T-helper 1 cell treated with Interleukin-12 subunit alpha and Interleukin-12 subunit beta and Interleukin-4 antibody, amounts not matched to agents 30 μg/mL and 1 μg/mL, for 36 hours (primary cell): ENCODE data around the gene SCD5.

Experiments used
- H3K27ac Mint-ChIP-seq: one replicate; pipeline ENCODE4 v1.8.0; 2021; ENCODE audit warnings: mild to moderate bottlenecking, mixed read lengths
- H3K27me3 Mint-ChIP-seq: one replicate; pipeline ENCODE4 v1.8.0; 2021; ENCODE audit warnings: low read depth, mixed read lengths
- H3K36me3 Mint-ChIP-seq: one replicate; pipeline ENCODE4 v1.8.0; 2021; ENCODE audit warnings: low read depth, mixed read lengths
- H3K4me1 Mint-ChIP-seq: one replicate; pipeline ENCODE4 v1.8.0; 2021; ENCODE audit warnings: low read depth, mixed read lengths
- H3K4me3 Mint-ChIP-seq: one replicate; pipeline ENCODE4 v1.8.0; 2021; ENCODE audit warnings: mild to moderate bottlenecking, moderate library complexity, mixed read lengths
- H3K9me3 Mint-ChIP-seq: one replicate; pipeline ENCODE4 v1.8.0; 2021; ENCODE audit warnings: mixed read lengths

The SCD5 gene

DNA sequence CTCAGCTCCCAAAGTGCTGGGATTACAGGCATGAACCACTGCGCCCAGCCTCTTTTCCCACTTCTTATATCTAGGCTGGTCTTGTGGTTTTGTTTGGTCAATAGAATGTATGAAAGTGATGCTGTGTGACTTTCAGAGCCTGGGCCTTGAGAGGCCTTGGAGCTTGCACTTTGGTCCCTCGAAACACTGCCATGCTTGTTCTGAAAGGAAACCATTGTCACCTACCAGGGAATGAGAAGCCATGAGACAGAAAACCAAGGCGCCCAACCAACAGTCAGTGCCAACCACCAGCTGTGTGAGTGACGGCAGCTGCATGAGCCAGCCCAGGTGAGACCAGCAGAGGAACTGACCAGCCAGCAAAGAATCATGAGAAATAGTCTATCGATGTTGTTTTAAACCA lies 57.4 kb downstream of the SCD5 start:
- no peak overlapping the region for H3K4me3 Mint-ChIP-seq
- H3K27ac Mint-ChIP-seq: no peak overlapping the region
- H3K27me3 Mint-ChIP-seq: peaks cover 11% of the 10 kb centered on the region
- no peaks in the 10 kb centered on the region for H3K9me3 Mint-ChIP-seq
- H3K4me1 Mint-ChIP-seq: no peaks in the 10 kb centered on the region
- no peaks in the 10 kb centered on the region for H3K36me3 Mint-ChIP-seq

GRCh38 chr4:82739287-82740190 lies 59.1 kb downstream of the SCD5 start:
- H3K27me3 Mint-ChIP-seq: peaks cover 3% of the 10 kb centered on the region
- no peak overlapping the region for H3K27ac Mint-ChIP-seq
- H3K4me3 Mint-ChIP-seq: no peak overlapping the region
- no peaks in the 10 kb centered on the region for H3K9me3 Mint-ChIP-seq
- no peaks in the 10 kb centered on the region for H3K4me1 Mint-ChIP-seq
- H3K36me3 Mint-ChIP-seq: no peaks in the 10 kb centered on the region

- no peaks in the 10 kb centered on the region for H3K4me1 Mint-ChIP-seq
- H3K36me3 Mint-ChIP-seq: no peaks in the 10 kb centered on the region
- H3K27ac Mint-ChIP-seq: no peak overlapping the region
- H3K9me3 Mint-ChIP-seq: no peaks in the 10 kb centered on the region
- no peak overlapping the region for H3K4me3 Mint-ChIP-seq
- peaks cover 6% of the 10 kb centered on the region for H3K27me3 Mint-ChIP-seq
Measured at GRCh38 chr4:82737354-82737753, 61.2 kb downstream of the SCD5 start.

DNA sequence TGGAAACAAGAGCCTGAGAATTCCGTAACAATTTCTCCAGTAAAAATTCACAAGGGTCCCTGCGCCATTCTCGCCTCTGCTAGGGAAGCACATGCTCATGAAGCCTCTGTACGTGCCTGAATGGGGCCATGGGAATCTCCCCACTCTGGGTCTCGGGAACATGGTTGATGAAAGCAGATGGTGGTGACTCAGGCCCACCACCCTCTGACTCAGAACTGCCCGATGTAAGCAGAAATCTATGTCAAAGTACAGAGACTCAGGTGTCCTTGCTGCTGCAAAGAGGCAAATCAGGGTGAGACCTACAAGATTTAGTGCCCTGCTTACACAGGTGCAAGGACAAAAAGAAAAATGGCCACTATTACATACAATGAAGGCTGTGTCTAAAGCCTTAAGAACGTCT lies 65.0 kb downstream of the SCD5 start:
- no peaks in the 10 kb centered on the region for H3K4me1 Mint-ChIP-seq
- H3K36me3 Mint-ChIP-seq: no peaks in the 10 kb centered on the region
- H3K27ac Mint-ChIP-seq: no peak overlapping the region
- no peak overlapping the region for H3K4me3 Mint-ChIP-seq
- peaks cover 6% of the 10 kb centered on the region for H3K27me3 Mint-ChIP-seq
- no peaks in the 10 kb centered on the region for H3K9me3 Mint-ChIP-seq

GRCh38 chr4:82728301-82728700 lies 70.3 kb downstream of the SCD5 start:
- H3K9me3 Mint-ChIP-seq: no peaks in the 10 kb centered on the region
- no peaks in the 10 kb centered on the region for H3K4me1 Mint-ChIP-seq
- no peak overlapping the region for H3K27ac Mint-ChIP-seq
- H3K36me3 Mint-ChIP-seq: no peaks in the 10 kb centered on the region
- no peak overlapping the region for H3K4me3 Mint-ChIP-seq
- H3K27me3 Mint-ChIP-seq: peaks cover 1% of the 10 kb centered on the region

- no peaks in the 10 kb centered on the region for H3K36me3 Mint-ChIP-seq
- no peak overlapping the region for H3K27ac Mint-ChIP-seq
- H3K4me3 Mint-ChIP-seq: no peak overlapping the region
- no peaks in the 10 kb centered on the region for H3K27me3 Mint-ChIP-seq
- H3K9me3 Mint-ChIP-seq: no peaks in the 10 kb centered on the region
- no peaks in the 10 kb centered on the region for H3K4me1 Mint-ChIP-seq
Measured at GRCh38 chr4:82726596-82726995, 72.0 kb downstream of the SCD5 start.

GRCh38 chr4:82721819-82722423 lies 76.7 kb downstream of the SCD5 start:
- Mint-ChIP-seq H3K4me1 (no peaks in the 10 kb centered on the region), H3K27ac (no peak overlapping the region), H3K9me3 (no peaks in the 10 kb centered on the region), H3K27me3 (no peaks in the 10 kb centered on the region), H3K36me3 (no peaks in the 10 kb centered on the region), H3K4me3 (no peak overlapping the region)

DNA sequence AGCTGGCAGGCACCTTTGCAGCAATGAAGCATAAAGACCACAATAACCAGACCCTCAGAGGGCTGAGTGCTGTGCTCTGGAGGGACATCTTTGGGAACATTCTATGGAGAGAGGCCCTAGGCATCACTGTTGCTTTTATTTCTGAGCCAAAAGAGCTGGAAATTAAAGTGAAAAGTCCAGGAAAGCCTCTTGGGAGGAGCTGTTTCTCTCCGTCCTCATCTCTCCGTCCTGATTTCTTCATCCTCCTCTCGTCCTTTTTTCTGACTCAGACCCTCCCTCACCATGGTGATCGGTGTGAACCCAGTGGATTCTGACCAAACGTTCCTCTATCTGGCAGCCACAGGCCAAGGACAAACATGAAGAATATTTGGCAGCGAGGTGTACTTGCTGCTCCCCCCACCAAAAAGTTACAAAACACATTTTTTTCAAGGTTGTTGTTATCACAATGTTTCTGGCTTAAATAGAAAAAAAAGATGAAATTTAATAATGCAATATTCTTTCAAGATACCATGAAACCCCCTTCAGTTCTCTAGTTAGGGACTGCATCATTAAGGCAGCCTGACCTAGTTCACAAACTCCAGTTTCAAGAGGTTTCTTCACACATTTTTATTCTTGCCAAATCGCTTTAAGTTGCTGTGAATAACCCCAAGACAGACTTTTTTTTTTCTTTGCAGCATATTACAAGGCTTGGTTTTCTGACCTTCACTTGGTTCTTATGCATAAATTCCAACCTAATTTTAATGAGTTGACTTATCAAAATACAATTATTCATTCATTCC lies 80.2 kb downstream of the SCD5 start:
- H3K4me1 Mint-ChIP-seq: no peaks in the 10 kb centered on the region
- H3K27ac Mint-ChIP-seq: no peak overlapping the region
- H3K27me3 Mint-ChIP-seq: peaks cover 6% of the 10 kb centered on the region
- H3K9me3 Mint-ChIP-seq: no peaks in the 10 kb centered on the region
- H3K36me3 Mint-ChIP-seq: no peaks in the 10 kb centered on the region
- no peak overlapping the region for H3K4me3 Mint-ChIP-seq

- peaks cover 6% of the 10 kb centered on the region for H3K27me3 Mint-ChIP-seq
- no peak overlapping the region for H3K27ac Mint-ChIP-seq
- H3K4me3 Mint-ChIP-seq: no peak overlapping the region
- H3K4me1 Mint-ChIP-seq: no peaks in the 10 kb centered on the region
- H3K36me3 Mint-ChIP-seq: no peaks in the 10 kb centered on the region
- no peaks in the 10 kb centered on the region for H3K9me3 Mint-ChIP-seq
Measured at GRCh38 chr4:82715731-82716617, 82.6 kb downstream of the SCD5 start.

DNA sequence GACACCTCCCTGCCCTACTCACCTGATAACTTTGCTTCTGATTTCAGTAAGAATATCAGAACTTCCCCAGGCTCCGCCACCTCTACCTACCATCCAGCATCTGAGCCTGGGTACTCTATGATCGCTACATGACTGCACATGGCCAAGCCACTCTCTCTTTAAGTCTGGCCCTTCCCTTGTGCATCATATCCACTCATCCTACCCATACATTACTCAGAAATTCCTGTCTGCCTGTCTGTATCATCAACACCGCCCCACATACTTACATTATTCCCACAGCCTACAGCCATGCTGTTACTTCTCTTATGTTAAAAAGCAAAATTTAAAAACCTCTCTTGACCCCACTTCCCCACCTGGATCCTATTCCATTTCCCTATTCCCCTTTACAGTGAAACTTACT lies 84.7 kb downstream of the SCD5 start:
- peaks cover 6% of the 10 kb centered on the region for H3K27me3 Mint-ChIP-seq
- no peaks in the 10 kb centered on the region for H3K4me1 Mint-ChIP-seq
- no peaks in the 10 kb centered on the region for H3K36me3 Mint-ChIP-seq
- H3K9me3 Mint-ChIP-seq: no peaks in the 10 kb centered on the region
- H3K4me3 Mint-ChIP-seq: no peak overlapping the region
- no peak overlapping the region for H3K27ac Mint-ChIP-seq

DNA sequence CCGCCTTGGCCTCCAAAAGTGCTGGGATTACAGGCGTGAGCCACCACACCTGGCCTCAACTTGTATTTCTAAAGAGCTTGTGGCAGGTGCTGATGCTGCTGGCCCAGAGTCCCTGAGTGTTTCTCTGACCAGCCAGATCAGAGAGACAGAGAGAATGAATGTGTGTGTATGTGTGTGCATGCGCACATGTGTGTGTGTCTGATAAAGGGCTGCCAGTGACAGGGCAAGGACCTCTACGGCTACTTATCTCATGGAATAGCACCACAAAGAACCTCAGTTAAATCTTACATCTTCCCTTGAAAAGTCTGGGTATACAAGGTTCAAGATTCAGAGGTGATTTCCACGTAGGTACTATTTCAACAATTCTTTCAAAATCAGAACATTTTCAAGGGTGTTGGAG lies 86.0 kb downstream of the SCD5 start:
- Mint-ChIP-seq H3K9me3 (no peaks in the 10 kb centered on the region), H3K4me3 (no peak overlapping the region), H3K27me3 (peaks cover 9% of the 10 kb centered on the region), H3K36me3 (no peaks in the 10 kb centered on the region), H3K4me1 (no peaks in the 10 kb centered on the region), H3K27ac (no peak overlapping the region)

GRCh38 chr4:82711158-82711785 lies 87.3 kb downstream of the SCD5 start:
- no peak overlapping the region for H3K4me3 Mint-ChIP-seq
- no peaks in the 10 kb centered on the region for H3K36me3 Mint-ChIP-seq
- no peak overlapping the region for H3K27ac Mint-ChIP-seq
- H3K4me1 Mint-ChIP-seq: no peaks in the 10 kb centered on the region
- peaks cover 17% of the 10 kb centered on the region for H3K27me3 Mint-ChIP-seq
- no peaks in the 10 kb centered on the region for H3K9me3 Mint-ChIP-seq

- no peaks in the 10 kb centered on the region for H3K36me3 Mint-ChIP-seq
- no peak overlapping the region for H3K4me3 Mint-ChIP-seq
- no peaks in the 10 kb centered on the region for H3K4me1 Mint-ChIP-seq
- no peaks in the 10 kb centered on the region for H3K9me3 Mint-ChIP-seq
- H3K27me3 Mint-ChIP-seq: peaks cover 17% of the 10 kb centered on the region
- H3K27ac Mint-ChIP-seq: no peak overlapping the region
Measured at GRCh38 chr4:82710197-82710929, 88.2 kb downstream of the SCD5 start.
